ENCODE measurements around the gene PRH2.

PRH2 gene

GRCh38 chr12:10966314-10966713 is 37.3 kb downstream of the PRH2 start:
- Histone ChIP-seq H3K27me3 (replicated peaks; ENCODE audit: insufficient read depth, low read length) (no peaks in the 10 kb centered on the region), H3K27ac (ENCODE audit: low read length) (no peak overlapping the region), H3K4me1 (ENCODE audit: low read length) (no peaks in the 10 kb centered on the region), H3F3A (ENCODE audit: insufficient read depth, low read length) (no peaks in the 10 kb centered on the region), H3K36me3 (replicated peaks; ENCODE audit: insufficient read depth, low read length) (no peaks in the 10 kb centered on the region), H2AFZ (ENCODE audit: low read length) (no peak overlapping the region), H3K9me3 (replicated peaks; ENCODE audit: insufficient read depth, low read length) (no peaks in the 10 kb centered on the region), H3K4me3 (ENCODE audit: low read length) (no peak overlapping the region), H3K4me2 (ENCODE audit: low read depth, low read length) (no peak overlapping the region), H4K20me1 (ENCODE audit: insufficient read depth, low read length) (no peaks in the 10 kb centered on the region), H3K9me2 (replicated peaks; ENCODE audit: insufficient read depth, low read length) (no peaks in the 10 kb centered on the region), H3K9ac (ENCODE audit: low read length) (no peak overlapping the region), H3K79me2 (ENCODE audit: low read length) (no peaks in the 10 kb centered on the region)
- TF ChIP-seq EZH2phosphoT487 (IDR thresholded peaks at IDR 0.05; ENCODE audit: low read length) (no peak), EZH2 (optimal IDR thresholded peaks at IDR 0.05; ENCODE audit: low read depth, low read length) (no peak)
- DNase-seq: no peak

GRCh38 chr12:10967409-10967808 is 38.4 kb downstream of the PRH2 start:
- H3K27ac ChIP-seq (ENCODE audit: low read length): no peak overlapping the region
- no peaks in the 10 kb centered on the region for H3K9me3 ChIP-seq (replicated peaks; ENCODE audit: insufficient read depth, low read length)
- no peak overlapping the region for H3K9ac ChIP-seq (ENCODE audit: low read length)
- no peaks in the 10 kb centered on the region for H3K27me3 ChIP-seq (replicated peaks; ENCODE audit: insufficient read depth, low read length)
- no peak for DNase-seq
- H3K4me1 ChIP-seq (ENCODE audit: low read length): no peaks in the 10 kb centered on the region
- no peaks in the 10 kb centered on the region for H3K36me3 ChIP-seq (replicated peaks; ENCODE audit: insufficient read depth, low read length)
- H3K79me2 ChIP-seq (ENCODE audit: low read length): no peaks in the 10 kb centered on the region
- H2AFZ ChIP-seq (ENCODE audit: low read length): no peak overlapping the region
- no peak overlapping the region for H3K4me2 ChIP-seq (ENCODE audit: low read depth, low read length)
- TF ChIP-seq EZH2 (optimal IDR thresholded peaks at IDR 0.05; ENCODE audit: low read depth, low read length): no peak
- TF ChIP-seq EZH2phosphoT487 (IDR thresholded peaks at IDR 0.05; ENCODE audit: low read length): no peak
- no peak for TF ChIP-seq CTCF (IDR thresholded peaks at IDR 0.05; ENCODE audit: low read length)
- H3F3A ChIP-seq (ENCODE audit: insufficient read depth, low read length): no peaks in the 10 kb centered on the region
- H4K20me1 ChIP-seq (ENCODE audit: insufficient read depth, low read length): no peaks in the 10 kb centered on the region
- H3K9me2 ChIP-seq (replicated peaks; ENCODE audit: insufficient read depth, low read length): no peaks in the 10 kb centered on the region
- no peak overlapping the region for H3K4me3 ChIP-seq (ENCODE audit: low read length)

- H3K4me3 ChIP-seq (ENCODE audit: low read length): no peak overlapping the region
- H3K27ac ChIP-seq (ENCODE audit: low read length): no peak overlapping the region
- no peaks in the 10 kb centered on the region for H3K4me1 ChIP-seq (ENCODE audit: low read length)
- H2AFZ ChIP-seq (ENCODE audit: low read length): no peak overlapping the region
- no peaks in the 10 kb centered on the region for H3K36me3 ChIP-seq (replicated peaks; ENCODE audit: insufficient read depth, low read length)
- H3K27me3 ChIP-seq (replicated peaks; ENCODE audit: insufficient read depth, low read length): no peaks in the 10 kb centered on the region
- no peaks in the 10 kb centered on the region for H4K20me1 ChIP-seq (ENCODE audit: insufficient read depth, low read length)
- TF ChIP-seq CTCF (IDR thresholded peaks at IDR 0.05; ENCODE audit: low read length) (no peak), EZH2 (optimal IDR thresholded peaks at IDR 0.05; ENCODE audit: low read depth, low read length) (no peak), EZH2phosphoT487 (IDR thresholded peaks at IDR 0.05; ENCODE audit: low read length) (no peak)
- H3F3A ChIP-seq (ENCODE audit: insufficient read depth, low read length): no peaks in the 10 kb centered on the region
- no peak overlapping the region for H3K4me2 ChIP-seq (ENCODE audit: low read depth, low read length)
- H3K9ac ChIP-seq (ENCODE audit: low read length): no peak overlapping the region
- DNase-seq: no peak
- H3K79me2 ChIP-seq (ENCODE audit: low read length): no peaks in the 10 kb centered on the region
- no peaks in the 10 kb centered on the region for H3K9me3 ChIP-seq (replicated peaks; ENCODE audit: insufficient read depth, low read length)
- H3K9me2 ChIP-seq (replicated peaks; ENCODE audit: insufficient read depth, low read length): no peaks in the 10 kb centered on the region
Measured at GRCh38 chr12:10968765-10969456, 39.9 kb downstream of the PRH2 start.

GRCh38 chr12:10974965-10975364 is 45.9 kb downstream of the PRH2 start:
- no peak overlapping the region for H3K27ac ChIP-seq (ENCODE audit: low read length)
- H3K9ac ChIP-seq (ENCODE audit: low read length): no peak overlapping the region
- no peaks in the 10 kb centered on the region for H3K36me3 ChIP-seq (replicated peaks; ENCODE audit: insufficient read depth, low read length)
- no peaks in the 10 kb centered on the region for H4K20me1 ChIP-seq (ENCODE audit: insufficient read depth, low read length)
- TF ChIP-seq EZH2phosphoT487 (IDR thresholded peaks at IDR 0.05; ENCODE audit: low read length): no peak
- TF ChIP-seq CTCF (IDR thresholded peaks at IDR 0.05; ENCODE audit: low read length): no peak
- TF ChIP-seq EZH2 (optimal IDR thresholded peaks at IDR 0.05; ENCODE audit: low read depth, low read length): no peak
- no peaks in the 10 kb centered on the region for H3K9me2 ChIP-seq (replicated peaks; ENCODE audit: insufficient read depth, low read length)
- no peak for DNase-seq
- H3K4me2 ChIP-seq (ENCODE audit: low read depth, low read length): no peak overlapping the region
- 0 out of 2 replicates have a peak, but pooled peaks cover 2% of the 10 kb centered on the region for H3K79me2 ChIP-seq (ENCODE audit: low read length)
- H3K4me3 ChIP-seq (ENCODE audit: low read length): no peak overlapping the region
- H3K9me3 ChIP-seq (replicated peaks; ENCODE audit: insufficient read depth, low read length): no peaks in the 10 kb centered on the region
- H3K27me3 ChIP-seq (replicated peaks; ENCODE audit: insufficient read depth, low read length): no peaks in the 10 kb centered on the region
- H3K4me1 ChIP-seq (ENCODE audit: low read length): no peaks in the 10 kb centered on the region
- no peaks in the 10 kb centered on the region for H3F3A ChIP-seq (ENCODE audit: insufficient read depth, low read length)
- H2AFZ ChIP-seq (ENCODE audit: low read length): no peak overlapping the region
